ENCODE measurements around the gene ZNF624. TPM values are rescaled to one million over a fixed set of nuclear protein-coding genes. Genes with fewer than 3 reads are reported as not detected.

The ZNF624 gene
- total and polyA plus RNA-seq, 4 donors, result 0.26 to 2.4 (median 1.2) TPM

GRCh38 chr17:16573466-16573865 lies 80.2 kb downstream of the ZNF624 start:
- H3K4me1 ChIP-seq (ENCODE audit: control insufficient read depth in 4 of 4, insufficient read depth in 4 of 4, low read length in 3 of 4), result peaks cover 0 to 3% (median under 1%) of the 10 kb centered on the region in 4 donors
- no peak for DNase-seq (ENCODE audit: low spot score)
- no peaks in the 10 kb centered on the region for H3K36me3 ChIP-seq (ENCODE audit: control insufficient read depth in 4 of 4, insufficient read depth in 3 of 4, low read depth in 1 of 4, low read length in 3 of 4)
- H3K27me3 ChIP-seq (ENCODE audit: control insufficient read depth in 4 of 4, insufficient read depth in 4 of 4, low read length in 3 of 4), result peaks cover 0 to 4% (median 2%) of the 10 kb centered on the region in 4 donors
- TF ChIP-seq YY1 (IDR thresholded peaks at IDR 0.05), result no peak
- TF ChIP-seq HNF4G (IDR thresholded peaks at IDR 0.05), result no peak
- no peak for TF ChIP-seq JUND (IDR thresholded peaks at IDR 0.05)
- TF ChIP-seq CTCF (IDR thresholded peaks at IDR 0.05; ENCODE audit: low read depth, low read length, missing input control), result no peak
- TF ChIP-seq RAD21 (IDR thresholded peaks at IDR 0.05), result no peak
- no peak for TF ChIP-seq ZBTB33 (IDR thresholded peaks at IDR 0.05)
- TF ChIP-seq HNF4A (conservative IDR thresholded peaks at IDR 0.05), result no peak
- TF ChIP-seq RXRA (IDR thresholded peaks at IDR 0.05), result no peak
- TF ChIP-seq EGR1 (IDR thresholded peaks at IDR 0.05; ENCODE audit: low read depth in 2 of 2), result no peak
- TF ChIP-seq FOXA1 (IDR thresholded peaks at IDR 0.05), result no peak
- no peak for TF ChIP-seq ATF3 (IDR thresholded peaks at IDR 0.05)
- TF ChIP-seq GABPA (IDR thresholded peaks at IDR 0.05 in 1 of 2, conservative IDR thresholded peaks at IDR 0.05 in 1 of 2), result no peak
- no peak for TF ChIP-seq TAF1 (conservative IDR thresholded peaks at IDR 0.05)
- no peak for TF ChIP-seq REST (IDR thresholded peaks at IDR 0.05)
- no peak for TF ChIP-seq NR2F2 (IDR thresholded peaks at IDR 0.05)
- no peak overlapping the region for H3K9ac ChIP-seq (ENCODE audit: low read depth in 1 of 2, low read length in 2 of 2)
- 77% methylated on average over 2 of the region's 2 CpGs for WGBS
- H3K9me3 ChIP-seq (ENCODE audit: control insufficient read depth in 4 of 4, low read length in 3 of 4), result peaks cover 4 to 10% (median 9%) of the 10 kb centered on the region in 4 donors
- no peak overlapping the region for H3K4me3 ChIP-seq (ENCODE audit: low read depth in 1 of 3, low read length in 3 of 3)
- H3K27ac ChIP-seq (ENCODE audit: low read depth in 1 of 2, low read length in 2 of 2), result no peak overlapping the region

Small RNA genes within 50 kb of the gene (small RNA-seq; reads per million reads assigned to genes)
- not detected for gene RNU6-405P

Other genes with a start within 250 kb of the ZNF624 start
- 1 to 10 TPM; 5.6 to 9.3 TPM for gene TRPV2, start 238.3 kb downstream of the ZNF624 start, total RNA-seq
- 1 to 10 TPM; 2.9 to 3.5 TPM for gene TRPV2, start 238.3 kb downstream of the ZNF624 start, polyA plus RNA-seq
- 10 to 100 TPM in 1 of 2 donors, under 1 TPM in 1; 0.33 to 22.6 TPM for gene LRRC75A, start 161.7 kb downstream of the ZNF624 start, total RNA-seq
- gene LRRC75A, start 161.7 kb downstream of the ZNF624 start, polyA plus RNA-seq, result under 1 TPM; 0.08 to 0.42 TPM
- gene ZNF287, start 84.6 kb downstream of the ZNF624 start, total RNA-seq, result under 1 TPM; 0.67 to 0.98 TPM
- 1 to 10 TPM in 1 of 2 donors, under 1 TPM in 1; 0.40 to 1.2 TPM for gene ZNF287, start 84.6 kb downstream of the ZNF624 start, polyA plus RNA-seq
- gene CCDC144A, start 36.4 kb upstream of the ZNF624 start, total RNA-seq, result 1 to 10 TPM; 4.9 to 5.2 TPM
- gene CCDC144A, start 36.4 kb upstream of the ZNF624 start, polyA plus RNA-seq, result 1 to 10 TPM in 1 of 2 donors, under 1 TPM in 1; 0.05 to 1.5 TPM

All from liver (tissue), 10 donors.